Fibroblast of lung (primary cell): ENCODE measurements around the gene SPRING1. TPM values are rescaled to one million over a fixed set of nuclear protein-coding genes. Genes with fewer than 3 reads are reported as not detected.

Source experiments
- DNase-seq, 2 donors: peaks; one replicate each; pipeline versions ENCODE4 v3.0.0 to v3.0.0-alpha.2; 2010; ENCODE audit warnings: low read depth in 2 of 2
- H2AFZ ChIP-seq: 2 replicates; pipeline ENCODE4 v1.5.1; 2012; ENCODE audit warnings: low read length, control low read depth, inconsistent platforms
- H3K27ac ChIP-seq: 2 replicates; pipeline ENCODE4 v1.5.1; 2011; ENCODE audit warnings: low read length, control low read depth; ENCODE audit not compliant: insufficient read depth
- H3K27me3 ChIP-seq: 2 replicates; pipeline ENCODE4 v1.5.1; 2011; ENCODE audit warnings: mild to moderate bottlenecking, low read length; ENCODE audit not compliant: control insufficient read depth, insufficient read depth
- H3K36me3 ChIP-seq: 2 replicates; pipeline ENCODE4 v1.5.1; 2011; ENCODE audit warnings: low read length; ENCODE audit not compliant: control insufficient read depth, insufficient read depth
- H3K4me1 ChIP-seq: 2 replicates; pipeline ENCODE4 v1.5.1; 2011; ENCODE audit warnings: low read length; ENCODE audit not compliant: control insufficient read depth, insufficient read depth; ENCODE audit errors: extremely low read depth
- H3K4me2 ChIP-seq: 2 replicates; pipeline ENCODE4 v1.5.1; 2011; ENCODE audit warnings: low read length, control low read depth; ENCODE audit not compliant: insufficient read depth; ENCODE audit errors: extremely low read depth
- H3K4me3 ChIP-seq, 4 experiments: fragments of 200-600 bp in 1 of 4; sonication (generic) in 1 of 4; replicated peaks in 1 of 4; 2 replicates each; pipeline ENCODE4 v1.5.1; 2011 to 2016; ENCODE audit warnings: low read length in 4 of 4, low read depth in 3 of 4, mild to moderate bottlenecking in 3 of 4, control low read depth in 2 of 4, inconsistent platforms in 1 of 4, mixed read lengths in 1 of 4; ENCODE audit not compliant: insufficient read depth in 1 of 4; ENCODE audit errors: control extremely low read depth in 1 of 4
- H3K79me2 ChIP-seq: 2 replicates; pipeline ENCODE4 v1.5.1; 2012; ENCODE audit warnings: mild to moderate bottlenecking, low read length, inconsistent platforms; ENCODE audit not compliant: control insufficient read depth, insufficient read depth
- H3K9ac ChIP-seq: 2 replicates; pipeline ENCODE4 v1.5.1; 2011; ENCODE audit warnings: mild to moderate bottlenecking, low read length, control low read depth; ENCODE audit not compliant: insufficient read depth
- H3K9me3 ChIP-seq: 2 replicates; pipeline ENCODE4 v1.5.1; 2012; ENCODE audit warnings: low read depth, low read length; ENCODE audit not compliant: control insufficient read depth, insufficient read depth
- H4K20me1 ChIP-seq: 2 replicates; pipeline ENCODE4 v1.5.1; 2011; ENCODE audit warnings: low read length; ENCODE audit not compliant: control insufficient read depth, insufficient read depth; ENCODE audit errors: extremely low read depth
- CTCF ChIP-seq, 2 donors: IDR thresholded peaks in 1 of 2; conservative IDR thresholded peaks in 1 of 2; 1 replicate in 1 of 2; 2 replicates in 1 of 2; pipeline ENCODE4 v1.5.1; 2011 to 2012; ENCODE audit warnings: low read length in 2 of 2, control low read depth in 1 of 2, inconsistent platforms in 1 of 2, low read depth in 1 of 2, mild to moderate bottlenecking in 1 of 2
- EZH2 ChIP-seq: IDR thresholded peaks from 2 replicates; pipeline ENCODE4 v1.5.1; 2012; ENCODE audit warnings: low read length, control low read depth, mild to moderate bottlenecking; ENCODE audit errors: missing control alignments
- polyA plus RNA-seq, 2 donors: library from polyadenylated mRNA; depleted of rRNA in 1 of 2; stranded (reverse) in 1 of 2; unstranded in 1 of 2; fragments of >200 nt; gene quantifications; 2 replicates each; pipeline ENCODE4 v1.2.1, GENCODE V29; 2011 to 2012; ENCODE audit warnings: missing spikeins in 1 of 2
- total RNA-seq: library from RNA; depleted of rRNA; stranded (reverse); fragments of >200 nt; gene quantifications from 2 replicates; pipeline ENCODE4 v1.2.1, GENCODE V29; 2014

Gene SPRING1
- total and polyA plus RNA-seq, 2 donors (not counting 1 experiment from before 2014, with no cell fraction given): 14.6 to 18.8 TPM

DNA sequence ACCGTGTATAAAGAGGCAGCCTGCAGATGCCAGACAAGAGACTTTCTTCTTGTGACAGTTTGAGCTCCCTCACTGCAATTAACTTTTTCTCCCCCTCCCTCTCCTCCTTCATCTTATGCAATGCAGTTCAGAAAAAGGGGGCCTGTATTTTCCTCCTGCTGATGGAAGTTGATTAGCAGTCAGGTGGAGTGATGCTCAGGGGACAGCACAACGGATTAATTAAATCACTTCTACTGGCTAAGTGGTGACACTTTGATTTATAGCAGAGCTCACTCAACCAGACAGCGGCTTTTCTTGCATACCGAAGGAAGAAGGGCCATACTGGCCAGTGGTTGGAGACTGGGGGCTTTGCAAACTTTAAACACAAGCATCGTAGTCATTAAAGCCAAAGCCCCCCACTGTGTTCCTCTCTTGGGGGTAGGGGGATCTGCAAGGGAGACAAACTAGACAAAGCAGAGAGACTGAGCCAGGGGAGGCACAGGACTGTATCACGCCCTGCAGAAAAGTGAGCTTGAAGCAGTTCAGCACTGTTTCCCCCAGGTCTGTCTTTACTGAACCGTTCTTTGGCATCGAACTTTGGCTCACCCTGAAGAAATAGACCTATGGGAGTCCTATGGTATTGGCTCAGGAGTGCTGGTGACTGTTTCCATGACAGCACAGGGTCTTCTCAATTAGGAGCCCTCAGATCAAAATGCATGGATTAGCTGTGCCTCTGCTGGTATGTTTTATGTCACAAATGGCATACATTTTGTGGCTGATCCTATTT is 47.7 kb downstream of the SPRING1 start:
- TF ChIP-seq EZH2 (no peak), CTCF (conservative IDR thresholded peaks at IDR 0.05 in 1 of 2, IDR thresholded peaks at IDR 0.05 in 1 of 2; ENCODE audit: low read depth in 1 of 2, low read length in 2 of 2) (no peak)

GRCh38 chr12:116689521-116689920 is 48.3 kb downstream of the SPRING1 start:
- Histone ChIP-seq H3K27ac (no peak overlapping the region), H3K4me3 (no peak overlapping the region), H2AFZ (no peak overlapping the region), H3K27me3 (peaks cover 17% of the 10 kb centered on the region), H3K36me3 (no peaks in the 10 kb centered on the region), H3K4me1 (no peaks in the 10 kb centered on the region), H3K4me2 (no peak overlapping the region), H3K79me2 (no peaks in the 10 kb centered on the region), H4K20me1 (no peaks in the 10 kb centered on the region), H3K9me3 (no peaks in the 10 kb centered on the region), H3K9ac (no peak overlapping the region)
- no peak for TF ChIP-seq EZH2
- TF ChIP-seq CTCF (conservative IDR thresholded peaks at IDR 0.05 in 1 of 2, IDR thresholded peaks at IDR 0.05 in 1 of 2; ENCODE audit: low read depth in 1 of 2, low read length in 2 of 2): no peak
- DNase-seq: no peak

More for the DNA sequence above, 47.7 kb downstream of the SPRING1 start:
- Histone ChIP-seq H3K9me3 (no peaks in the 10 kb centered on the region), H4K20me1 (no peaks in the 10 kb centered on the region), H3K4me2 (no peak overlapping the region), H2AFZ (no peak overlapping the region), H3K36me3 (no peaks in the 10 kb centered on the region), H3K79me2 (no peaks in the 10 kb centered on the region), H3K4me3 (no peak overlapping the region), H3K27me3 (peaks cover 19% of the 10 kb centered on the region), H3K27ac (no peak overlapping the region), H3K4me1 (no peaks in the 10 kb centered on the region), H3K9ac (no peak overlapping the region)
- no peak for DNase-seq

Other genes with a start within 250 kb of the SPRING1 start
- gene MAP1LC3B2, start 178.7 kb downstream of the SPRING1 start, total RNA-seq: 0.51 and 1.2 TPM in 2 replicates
- gene MAP1LC3B2, start 178.7 kb downstream of the SPRING1 start, polyA plus RNA-seq: 0.85 and 1.2 TPM in 2 replicates
- gene RNFT2, start 246 bp upstream of the SPRING1 start, total RNA-seq: 2.3 and 3.1 TPM in 2 replicates
- 0.95 and 4.3 TPM in 2 replicates for gene RNFT2, start 246 bp upstream of the SPRING1 start, polyA plus RNA-seq
- under 0.01 TPM in 2 replicates for gene HRK, start 143.4 kb upstream of the SPRING1 start, total RNA-seq
- 0.02 and 0.08 TPM in 2 replicates for gene HRK, start 143.4 kb upstream of the SPRING1 start, polyA plus RNA-seq
- 10.8 and 11.7 TPM in 2 replicates for gene FBXW8, start 172.9 kb upstream of the SPRING1 start, total RNA-seq
- 20.9 and 21.4 TPM in 2 replicates for gene FBXW8, start 172.9 kb upstream of the SPRING1 start, polyA plus RNA-seq